Urothelium cell line (cell line): ENCODE results near the gene COL17A1.

Source experiments
- DNase-seq: peaks from one replicate; pipeline ENCODE4 v3.0.0; 2011; ENCODE audit warnings: low spot score, mixed read lengths
- FAIRE-seq: peaks from 2 replicates; lab custom pipeline; 2011; peaks lifted over from hg19 to GRCh38; lab: Jason Lieb, UNC

The COL17A1 gene

DNA sequence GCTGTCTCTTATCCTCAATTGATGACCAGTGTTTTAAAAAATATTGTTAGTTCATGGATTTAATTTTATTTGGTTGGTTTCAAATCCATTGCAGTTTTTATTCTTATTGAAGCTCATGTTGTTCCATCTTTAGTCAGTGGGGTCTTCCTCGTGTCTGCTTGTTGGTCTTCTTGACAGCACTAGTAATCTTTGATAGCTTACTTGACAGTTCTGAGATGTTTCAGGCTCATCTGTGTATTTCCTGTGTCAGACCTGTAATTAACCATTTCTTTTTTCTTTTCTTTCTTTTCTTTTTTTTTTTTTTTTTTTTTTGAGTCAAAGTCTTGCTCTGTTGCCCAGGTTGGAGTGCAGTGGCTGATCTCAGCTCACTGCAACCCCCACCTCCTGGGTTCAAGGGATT is 90.5 kb downstream of the COL17A1 start:
- FAIRE-seq (no peak), DNase-seq (no peak)

GRCh38 chr10:103991393-103992128 is 94.1 kb downstream of the COL17A1 start:
- DNase-seq (no peak), FAIRE-seq (no peak)

DNA sequence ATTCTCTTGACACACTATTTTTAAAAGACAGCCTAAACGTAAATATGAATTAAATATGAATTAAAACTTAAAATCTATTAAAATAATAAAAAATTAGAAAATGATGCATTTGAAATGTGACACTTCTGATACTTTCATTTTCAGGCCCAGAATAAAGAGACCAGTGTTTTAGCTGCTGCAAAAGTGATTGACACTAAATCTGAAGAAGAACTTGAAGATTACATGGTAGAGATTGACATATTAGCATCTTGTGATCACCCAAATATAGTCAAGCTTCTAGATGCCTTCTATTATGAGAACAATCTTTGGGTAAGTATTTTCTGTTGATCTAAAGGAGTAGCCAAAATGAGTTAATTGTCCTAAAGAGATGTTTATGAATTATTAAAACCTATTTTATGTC is 95.1 kb downstream of the COL17A1 start:
- DNase-seq (no peak), FAIRE-seq (no peak)

DNA sequence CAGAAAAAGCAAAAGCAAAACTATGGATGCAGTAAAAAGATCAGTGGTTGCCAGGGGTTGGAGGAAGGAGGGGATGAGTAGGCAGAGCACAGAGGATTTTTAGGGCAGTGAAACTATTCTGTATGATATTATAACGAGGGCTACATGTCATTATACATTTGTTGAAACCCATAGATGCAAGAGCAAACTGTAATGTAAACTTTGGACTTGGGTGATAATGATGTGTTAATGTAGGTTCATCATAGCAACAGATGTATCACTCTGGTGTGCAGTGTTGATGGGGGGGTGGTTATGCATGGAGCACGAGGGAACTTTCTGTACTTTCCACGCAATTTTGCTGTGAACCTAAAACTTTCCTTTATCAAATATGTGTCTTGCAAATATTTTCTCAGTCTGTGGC is 95.6 kb downstream of the COL17A1 start:
- DNase-seq = no peak
- FAIRE-seq = no peak

- FAIRE-seq (no peak), DNase-seq (no peak)
These were observed 99.3 kb downstream of the COL17A1 start for GRCh38 chr10:103986360-103986759.

GRCh38 chr10:103985726-103986125 is 100.0 kb downstream of the COL17A1 start:
- no peak for DNase-seq
- no peak for FAIRE-seq

- DNase-seq = no peak
- FAIRE-seq = no peak
These were observed 102.2 kb downstream of the COL17A1 start for GRCh38 chr10:103983367-103983911.

DNA sequence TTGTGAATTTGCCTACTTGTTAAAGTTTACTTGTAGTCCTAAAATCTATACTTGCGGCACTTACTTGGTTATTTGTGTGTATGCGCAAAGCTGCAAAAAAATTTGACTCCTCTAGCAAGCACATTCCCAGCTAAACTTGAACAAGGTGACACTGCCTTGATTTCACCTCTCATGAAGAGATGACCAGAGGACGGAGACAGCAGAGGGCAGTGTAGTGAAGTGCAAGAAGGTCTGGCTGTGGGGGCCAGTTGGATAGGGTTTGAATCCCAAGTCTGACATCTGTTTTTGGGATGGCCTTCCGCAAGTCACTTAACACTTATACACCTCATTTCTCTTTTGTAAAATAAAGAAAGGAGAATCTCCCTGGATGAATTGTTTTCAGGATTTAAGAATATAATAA is 103.0 kb downstream of the COL17A1 start:
- FAIRE-seq (no peak), DNase-seq (no peak)
